ENCODE measurements around the gene TCP1.
"Not testable (repeated sequence)": the region's sequence is repeated elsewhere in the genome, so short reads cannot be mapped to it uniquely, and the experiment has no call there.

TCP1 gene

DNA sequence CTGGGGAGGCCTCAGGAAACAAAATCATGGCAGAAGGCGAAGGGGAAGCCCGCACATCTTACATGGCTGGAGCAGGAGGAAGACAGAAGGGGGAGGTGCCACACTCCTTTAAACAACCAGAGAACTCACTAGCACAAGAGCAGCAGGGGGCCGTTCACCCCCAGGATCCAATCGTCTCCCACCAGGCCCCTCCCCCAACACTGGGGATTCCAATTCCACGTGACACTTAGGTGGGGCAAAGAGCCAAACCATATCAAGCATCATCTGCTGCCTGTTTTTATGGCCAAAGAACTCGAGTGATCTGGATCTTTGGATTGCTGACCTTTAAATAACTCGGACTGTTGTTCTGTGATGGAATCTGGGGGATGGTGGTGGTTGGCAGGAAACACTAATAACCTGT, 38.7 kb upstream of the TCP1 start:
- Histone ChIP-seq H3K4me1 (ENCODE audit: insufficient read depth, low read length) (peaks cover 20% of the 10 kb centered on the region), H3K27ac (ENCODE audit: low read depth, low read length) (no peak overlapping the region), H3K27me3 (ENCODE audit: insufficient read depth, low read length) (no peaks in the 10 kb centered on the region), H3K9me3 (ENCODE audit: insufficient read depth, low read depth, low read length) (no peaks in the 10 kb centered on the region), H3K36me3 (ENCODE audit: insufficient read depth, low read length) (no peaks in the 10 kb centered on the region), H3K4me3 (ENCODE audit: low read length) (no peak overlapping the region), H3K9ac (ENCODE audit: low read depth, low read length) (no peak overlapping the region)
- WGBS: 79% methylated on average over 7 of the region's 7 CpGs

DNA sequence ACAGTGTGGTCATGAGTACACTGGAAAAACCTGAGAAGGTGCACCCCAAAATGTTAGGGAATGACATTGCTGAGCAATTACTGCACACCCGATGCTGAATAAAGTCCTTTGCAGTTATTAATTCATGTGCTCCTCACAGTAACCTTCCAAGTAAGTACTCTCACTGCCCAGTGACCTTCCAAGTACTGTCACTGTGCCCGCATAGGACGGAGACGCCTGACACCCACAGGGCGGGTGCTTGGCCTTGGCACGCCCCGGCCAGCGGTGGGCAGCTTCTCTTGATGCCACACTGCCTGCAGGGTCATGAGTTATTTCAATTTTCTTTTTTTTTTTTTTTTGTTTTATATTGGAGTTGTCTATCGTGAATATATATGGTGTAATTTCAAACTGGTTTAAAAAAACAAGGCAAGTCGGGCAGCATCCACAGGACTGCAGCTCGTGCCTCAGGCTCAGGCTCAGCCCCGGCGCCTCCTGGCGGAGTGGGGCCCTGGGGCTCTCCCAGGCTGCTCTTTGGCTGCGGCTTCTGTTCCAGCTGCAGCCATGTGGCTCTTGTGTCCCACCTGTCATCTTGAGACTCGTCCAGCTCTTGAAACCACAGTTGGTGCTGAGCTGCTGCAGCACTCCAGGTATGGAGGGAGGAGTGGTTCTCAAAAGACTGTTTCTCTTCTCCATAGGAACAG, 37.7 kb upstream of the TCP1 start:
- no peaks in the 10 kb centered on the region for H3K36me3 ChIP-seq (ENCODE audit: insufficient read depth, low read length)
- H3K27me3 ChIP-seq (ENCODE audit: insufficient read depth, low read length): no peaks in the 10 kb centered on the region
- no peak overlapping the region for H3K9ac ChIP-seq (ENCODE audit: low read depth, low read length)
- peaks cover 20% of the 10 kb centered on the region for H3K4me1 ChIP-seq (ENCODE audit: insufficient read depth, low read length)
- 95% methylated on average over 16 of the region's 16 CpGs for WGBS
- no peak overlapping the region for H3K27ac ChIP-seq (ENCODE audit: low read depth, low read length)
- H3K4me3 ChIP-seq (ENCODE audit: low read length): no peak overlapping the region
- H3K9me3 ChIP-seq (ENCODE audit: insufficient read depth, low read depth, low read length): no peaks in the 10 kb centered on the region

DNA sequence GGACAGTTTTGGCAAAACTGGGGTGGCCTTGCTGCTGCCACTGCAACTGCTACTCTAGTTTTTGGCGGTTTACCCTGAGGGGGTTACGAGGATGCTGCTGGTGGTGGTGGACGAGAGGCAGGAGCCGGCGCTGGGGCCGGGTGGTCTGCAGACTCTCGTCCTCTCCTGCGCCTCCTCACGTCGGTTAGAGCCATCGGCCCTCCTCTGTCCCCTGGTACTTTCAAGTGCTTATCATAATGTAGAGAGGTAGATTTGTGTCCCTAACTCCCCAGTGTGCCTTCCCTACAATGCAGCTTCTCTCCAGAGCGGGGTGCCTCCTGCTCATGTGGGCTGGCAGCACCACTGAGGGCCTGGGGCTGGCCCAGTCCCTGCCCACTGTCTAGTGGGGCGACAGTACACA, 36.6 kb upstream of the TCP1 start:
- no peak overlapping the region for H3K9ac ChIP-seq (ENCODE audit: low read depth, low read length)
- no peaks in the 10 kb centered on the region for H3K27me3 ChIP-seq (ENCODE audit: insufficient read depth, low read length)
- no peak overlapping the region for H3K27ac ChIP-seq (ENCODE audit: low read depth, low read length)
- peaks cover 13% of the 10 kb centered on the region for H3K4me1 ChIP-seq (ENCODE audit: insufficient read depth, low read length)
- 95% methylated on average over 12 of the region's 13 CpGs for WGBS
- H3K4me3 ChIP-seq (ENCODE audit: low read length): no peak overlapping the region
- H3K36me3 ChIP-seq (ENCODE audit: insufficient read depth, low read length): no peaks in the 10 kb centered on the region
- no peaks in the 10 kb centered on the region for H3K9me3 ChIP-seq (ENCODE audit: insufficient read depth, low read depth, low read length)

DNA sequence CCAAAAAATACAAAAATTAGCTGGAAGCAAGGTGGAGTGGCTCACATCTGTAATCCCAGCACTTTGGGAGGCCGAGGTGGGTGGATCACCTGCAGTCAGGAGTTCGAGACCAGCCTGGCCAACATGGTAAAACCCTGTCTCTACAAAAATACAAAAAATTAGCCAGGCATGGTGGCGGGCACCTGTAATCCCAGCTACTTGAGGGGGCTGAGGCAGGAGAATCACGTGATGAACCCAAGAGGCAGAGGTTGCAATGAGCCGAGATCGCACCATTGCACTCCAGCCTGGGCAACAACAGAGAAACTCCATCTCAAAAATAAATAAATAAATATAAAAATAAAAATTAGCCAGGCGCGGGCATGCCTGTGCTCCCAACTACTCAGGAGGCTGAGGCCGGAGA, 35.3 kb upstream of the TCP1 start:
- not testable (repeated sequence) for H3K4me1 ChIP-seq (ENCODE audit: insufficient read depth, low read length); H3K27me3 ChIP-seq (ENCODE audit: insufficient read depth, low read length)

DNA sequence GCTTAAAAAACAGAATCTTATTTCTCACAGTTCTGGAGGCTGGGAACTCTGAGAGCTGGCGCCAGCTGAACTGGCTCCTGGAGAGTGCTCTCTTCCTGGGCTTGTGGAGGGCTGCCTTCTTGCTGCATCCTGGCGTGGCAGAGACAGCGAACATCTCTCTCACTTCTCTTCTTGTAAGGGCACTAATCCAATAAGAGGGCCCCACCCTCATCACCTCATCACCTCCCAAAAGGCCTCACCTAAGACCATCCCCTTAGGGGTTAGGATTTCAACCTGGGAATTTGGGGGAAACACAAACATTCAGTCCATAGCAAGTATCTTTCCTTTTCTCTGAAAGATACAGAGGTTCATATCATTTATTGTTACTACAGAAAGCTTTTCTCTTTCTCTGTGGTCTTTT, 34.6 kb upstream of the TCP1 start:
- Histone ChIP-seq H3K4me3 (ENCODE audit: low read length) (no peak overlapping the region), H3K27ac (ENCODE audit: low read depth, low read length) (no peak overlapping the region), H3K4me1 (ENCODE audit: insufficient read depth, low read length) (no peaks in the 10 kb centered on the region), H3K9me3 (ENCODE audit: insufficient read depth, low read depth, low read length) (no peaks in the 10 kb centered on the region), H3K27me3 (ENCODE audit: insufficient read depth, low read length) (no peaks in the 10 kb centered on the region), H3K9ac (ENCODE audit: low read depth, low read length) (no peak overlapping the region), H3K36me3 (ENCODE audit: insufficient read depth, low read length) (no peaks in the 10 kb centered on the region)
- WGBS: 93% methylated on average over 3 of the region's 3 CpGs

More for the DNA sequence above, 35.3 kb upstream of the TCP1 start:
- not testable (repeated sequence) for H3K9ac ChIP-seq (ENCODE audit: low read depth, low read length); H3K9me3 ChIP-seq (ENCODE audit: insufficient read depth, low read depth, low read length); H3K36me3 ChIP-seq (ENCODE audit: insufficient read depth, low read length); H3K4me3 ChIP-seq (ENCODE audit: low read length); H3K27ac ChIP-seq (ENCODE audit: low read depth, low read length)
- 96% methylated on average over 9 of the region's 9 CpGs for WGBS

DNA sequence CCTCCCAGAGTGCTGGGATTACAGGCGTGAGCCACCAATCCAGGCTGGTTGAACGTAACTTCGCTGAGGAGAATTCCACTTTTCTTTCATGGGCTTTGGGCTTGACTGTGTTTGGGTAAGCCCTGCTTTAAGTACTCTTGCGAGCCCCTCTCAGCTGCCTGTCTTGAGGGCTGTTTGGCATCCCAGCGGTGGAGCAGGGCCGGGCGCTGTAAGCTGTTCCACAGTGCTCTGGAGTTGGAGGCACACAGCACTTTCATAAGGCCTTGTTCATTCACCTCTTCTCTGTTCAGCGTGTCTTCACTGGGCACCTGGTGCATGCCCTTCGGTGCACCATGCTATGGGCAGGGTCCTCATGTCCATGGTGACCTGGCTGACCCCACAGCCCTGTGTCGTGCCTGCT, 32.3 kb upstream of the TCP1 start:
- no peaks in the 10 kb centered on the region for H3K36me3 ChIP-seq (ENCODE audit: insufficient read depth, low read length)
- H3K27ac ChIP-seq (ENCODE audit: low read depth, low read length): no peak overlapping the region
- no peaks in the 10 kb centered on the region for H3K27me3 ChIP-seq (ENCODE audit: insufficient read depth, low read length)
- H3K4me3 ChIP-seq (ENCODE audit: low read length): no peak overlapping the region
- H3K9me3 ChIP-seq (ENCODE audit: insufficient read depth, low read depth, low read length): no peaks in the 10 kb centered on the region
- H3K4me1 ChIP-seq (ENCODE audit: insufficient read depth, low read length): no peaks in the 10 kb centered on the region
- 96% methylated on average over 10 of the region's 10 CpGs for WGBS
- H3K9ac ChIP-seq (ENCODE audit: low read depth, low read length): no peak overlapping the region

DNA sequence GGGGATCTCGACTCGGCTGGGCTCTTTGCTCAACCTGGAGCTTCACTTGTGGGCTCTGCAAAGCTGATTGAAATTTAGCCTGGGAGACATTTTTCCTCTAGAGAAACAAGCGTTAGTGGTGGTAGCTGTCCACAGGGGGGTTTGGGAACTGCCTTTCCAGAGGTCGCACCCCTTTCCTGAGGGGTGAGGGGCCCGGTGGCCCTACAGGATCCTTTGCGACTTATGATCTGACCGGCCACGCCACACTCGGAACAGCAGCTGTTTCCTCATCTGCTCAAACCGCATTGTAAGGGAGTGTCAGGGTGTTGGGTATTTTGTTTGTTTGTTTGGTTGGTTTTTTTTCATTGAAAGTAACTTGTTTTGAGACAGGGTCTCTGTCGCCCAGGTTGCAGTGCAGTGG, 31.7 kb upstream of the TCP1 start:
- Histone ChIP-seq H3K27me3 (ENCODE audit: insufficient read depth, low read length) (no peaks in the 10 kb centered on the region), H3K9me3 (ENCODE audit: insufficient read depth, low read depth, low read length) (no peaks in the 10 kb centered on the region), H3K4me3 (ENCODE audit: low read length) (no peak overlapping the region), H3K9ac (ENCODE audit: low read depth, low read length) (no peak overlapping the region), H3K36me3 (ENCODE audit: insufficient read depth, low read length) (no peaks in the 10 kb centered on the region), H3K4me1 (ENCODE audit: insufficient read depth, low read length) (no peaks in the 10 kb centered on the region), H3K27ac (ENCODE audit: low read depth, low read length) (no peak overlapping the region)
- WGBS: 95% methylated on average over 11 of the region's 11 CpGs

DNA sequence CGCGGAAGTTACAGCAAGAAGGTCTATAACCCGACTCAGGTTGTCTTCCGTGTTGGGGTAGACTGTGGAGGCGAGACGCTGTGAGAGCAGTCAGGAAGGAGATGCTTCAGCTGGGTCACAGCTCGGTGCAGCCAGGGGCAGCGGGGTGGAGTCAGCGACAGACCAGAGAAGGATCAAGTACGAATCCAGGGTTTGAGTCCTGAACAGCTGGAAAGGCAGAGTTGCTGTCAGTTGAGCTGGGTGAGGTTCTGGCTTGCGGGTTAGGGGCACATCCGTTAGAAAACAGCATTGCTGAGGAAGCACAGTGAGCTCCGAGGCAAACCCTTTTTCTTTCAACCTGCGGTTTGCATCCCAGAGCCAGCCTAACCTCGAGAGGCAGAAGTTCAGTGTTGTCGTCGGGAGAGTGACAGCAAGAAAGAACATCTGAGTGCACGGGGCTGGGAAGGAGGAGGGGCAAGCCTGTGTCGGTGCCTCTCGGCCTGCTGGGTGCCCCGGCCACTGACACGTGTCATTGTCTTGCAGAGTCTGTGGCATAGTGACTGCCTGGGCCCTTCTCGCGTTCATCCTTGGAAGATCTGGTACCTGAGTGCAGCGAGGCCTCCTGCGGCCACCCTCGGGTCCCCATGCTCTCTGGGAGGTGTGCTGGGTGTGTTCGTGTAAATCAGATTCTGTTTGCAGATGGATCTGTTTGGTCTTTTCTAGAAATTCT, 30.7 kb upstream of the TCP1 start:
- 50% methylated on average over 28 of the region's 28 CpGs for WGBS
- H3K27me3 ChIP-seq (ENCODE audit: insufficient read depth, low read length): no peaks in the 10 kb centered on the region
- no peak overlapping the region for H3K27ac ChIP-seq (ENCODE audit: low read depth, low read length)
- H3K9ac ChIP-seq (ENCODE audit: low read depth, low read length): no peak overlapping the region
- no peaks in the 10 kb centered on the region for H3K9me3 ChIP-seq (ENCODE audit: insufficient read depth, low read depth, low read length)
- no peaks in the 10 kb centered on the region for H3K4me1 ChIP-seq (ENCODE audit: insufficient read depth, low read length)
- no peak overlapping the region for H3K4me3 ChIP-seq (ENCODE audit: low read length)
- no peaks in the 10 kb centered on the region for H3K36me3 ChIP-seq (ENCODE audit: insufficient read depth, low read length)

DNA sequence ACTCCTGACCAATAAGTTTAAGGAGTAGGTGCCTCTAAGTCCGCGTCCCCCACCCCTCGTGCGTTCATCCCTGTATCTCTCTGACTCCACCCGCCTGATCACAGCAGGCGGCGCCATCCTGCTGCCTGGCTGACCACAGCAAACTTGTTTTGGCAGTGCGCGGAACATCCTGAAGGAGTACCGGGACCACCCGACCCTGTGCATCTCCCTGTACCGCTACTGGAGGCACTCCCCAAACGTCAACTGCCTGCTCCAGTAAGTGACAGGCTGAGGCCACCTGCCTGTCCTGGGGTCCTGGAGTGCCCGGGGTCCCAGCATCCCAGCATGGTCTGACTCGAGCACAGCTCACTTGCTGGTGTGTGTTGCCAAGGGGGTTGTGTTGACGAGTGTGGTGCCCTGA, 29.7 kb upstream of the TCP1 start:
- no peaks in the 10 kb centered on the region for H3K4me1 ChIP-seq (ENCODE audit: insufficient read depth, low read length)

DNA sequence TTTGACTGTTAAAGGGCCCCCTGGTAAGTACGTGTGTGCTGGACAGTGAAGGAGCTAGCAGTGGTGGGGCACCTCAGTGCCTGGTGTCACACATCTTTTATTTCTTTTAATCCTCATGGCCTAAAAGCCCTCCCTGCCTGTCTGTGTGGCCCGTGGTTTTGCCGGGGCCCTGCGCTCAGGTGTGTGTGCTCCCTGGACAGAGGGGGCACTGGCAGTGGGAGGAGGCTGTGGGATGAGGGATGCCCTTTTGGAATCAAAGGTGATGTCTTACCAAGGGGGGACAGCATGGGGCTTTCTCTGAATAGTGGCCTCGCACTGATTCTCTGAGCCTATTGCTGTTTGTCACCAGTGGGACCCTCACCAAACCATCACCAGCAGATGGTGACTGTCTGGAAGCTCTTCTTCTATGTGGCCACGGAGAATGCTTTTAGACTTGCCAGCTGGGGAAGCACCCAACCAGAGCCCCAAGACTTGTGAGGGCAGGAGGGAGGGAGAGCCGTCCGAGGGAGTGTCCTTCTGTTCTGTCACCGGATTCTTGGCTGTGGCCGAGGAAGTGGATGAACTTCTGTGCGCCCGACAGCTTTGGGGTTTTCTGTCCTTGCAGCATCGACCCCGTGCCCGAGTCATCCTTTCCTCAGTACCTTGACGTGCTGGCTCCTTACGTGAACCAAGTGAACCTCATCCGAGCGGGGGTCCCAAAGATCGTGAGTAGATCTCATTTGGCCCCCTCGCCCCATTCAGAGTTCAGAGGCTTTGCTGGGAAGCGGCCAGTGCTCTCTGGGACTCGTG, 28.7 kb upstream of the TCP1 start:
- Histone ChIP-seq H3K36me3 (ENCODE audit: insufficient read depth, low read length) (no peaks in the 10 kb centered on the region), H3K4me3 (ENCODE audit: low read length) (no peak overlapping the region), H3K4me1 (ENCODE audit: insufficient read depth, low read length) (0 out of 2 replicates have a peak, but pooled peaks cover under 1% of the 10 kb centered on the region), H3K9ac (ENCODE audit: low read depth, low read length) (no peak overlapping the region), H3K27me3 (ENCODE audit: insufficient read depth, low read length) (no peaks in the 10 kb centered on the region), H3K9me3 (ENCODE audit: insufficient read depth, low read depth, low read length) (no peaks in the 10 kb centered on the region), H3K27ac (ENCODE audit: low read depth, low read length) (no peak overlapping the region)
- 94% methylated on average over 23 of the region's 23 CpGs for WGBS

More for the DNA sequence above, 29.7 kb upstream of the TCP1 start:
- WGBS: 94% methylated on average over 16 of the region's 16 CpGs
- Histone ChIP-seq H3K4me3 (ENCODE audit: low read length) (no peak overlapping the region), H3K36me3 (ENCODE audit: insufficient read depth, low read length) (no peaks in the 10 kb centered on the region), H3K27me3 (ENCODE audit: insufficient read depth, low read length) (no peaks in the 10 kb centered on the region), H3K27ac (ENCODE audit: low read depth, low read length) (no peak overlapping the region), H3K9ac (ENCODE audit: low read depth, low read length) (no peak overlapping the region), H3K9me3 (ENCODE audit: insufficient read depth, low read depth, low read length) (no peaks in the 10 kb centered on the region)

DNA sequence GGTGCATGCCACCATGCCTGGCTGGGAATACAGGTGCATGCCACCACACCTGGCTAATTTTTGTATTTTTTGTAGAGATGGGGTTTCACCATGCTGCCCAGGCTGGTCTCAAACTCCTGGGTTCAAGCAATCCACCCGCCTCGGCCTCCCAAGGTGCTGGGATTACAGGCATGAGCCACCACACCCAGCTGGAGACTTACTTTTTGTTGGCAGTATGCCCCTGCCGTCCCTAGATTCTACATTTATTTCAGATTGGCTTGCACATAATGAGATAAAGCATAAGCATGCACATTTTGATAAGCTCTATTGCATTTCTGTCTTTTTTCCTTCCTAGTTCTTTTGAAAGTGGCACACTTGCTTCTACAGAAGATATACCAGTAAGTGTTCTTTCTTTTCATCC, 27.4 kb upstream of the TCP1 start:
- H3K4me3 ChIP-seq (ENCODE audit: low read length); H3K9me3 ChIP-seq (ENCODE audit: insufficient read depth, low read depth, low read length); H3K27ac ChIP-seq (ENCODE audit: low read depth, low read length); H3K9ac ChIP-seq (ENCODE audit: low read depth, low read length); H3K36me3 ChIP-seq (ENCODE audit: insufficient read depth, low read length); H3K27me3 ChIP-seq (ENCODE audit: insufficient read depth, low read length); H3K4me1 ChIP-seq (ENCODE audit: insufficient read depth, low read length): not testable (repeated sequence)
- WGBS: 93% methylated on average over 3 of the region's 3 CpGs

Measured in HUES64 (cell line).